ENCODE results near the gene CDC14B.

Gene CDC14B

GRCh38 chr9:96500696-96501632 lies 118.7 kb downstream of the CDC14B start:
- peak; percentile 28 for DNase-seq

- no peak for DNase-seq
These were observed 120.4 kb downstream of the CDC14B start for GRCh38 chr9:96499257-96499656.

GRCh38 chr9:96498796-96499195 lies 120.8 kb downstream of the CDC14B start:
- DNase-seq, result no peak

- DNase-seq, result no peak
These were observed 122.6 kb downstream of the CDC14B start for GRCh38 chr9:96497117-96497399.

- no peak for DNase-seq
These were observed 123.1 kb downstream of the CDC14B start for GRCh38 chr9:96496368-96497116.

- DNase-seq, result no peak
These were observed 124.3 kb downstream of the CDC14B start for GRCh38 chr9:96495341-96495740.

GRCh38 chr9:96494215-96494800 lies 125.3 kb downstream of the CDC14B start:
- no peak for DNase-seq

GRCh38 chr9:96493757-96494156 lies 125.9 kb downstream of the CDC14B start:
- peak; percentile 38 for DNase-seq

GRCh38 chr9:96492993-96493531 lies 126.6 kb downstream of the CDC14B start:
- DNase-seq, result peak; percentile 53

- DNase-seq, result peak; percentile 48
These were observed 127.6 kb downstream of the CDC14B start for GRCh38 chr9:96491880-96492525.

- DNase-seq, result peak; percentile 45
These were observed 128.4 kb downstream of the CDC14B start for GRCh38 chr9:96491079-96491879.

GRCh38 chr9:96490534-96491078 lies 129.0 kb downstream of the CDC14B start:
- DNase-seq, result peak; percentile 32

- no peak for DNase-seq
These were observed 130.1 kb downstream of the CDC14B start for GRCh38 chr9:96489482-96489979.

GRCh38 chr9:96487949-96488348 lies 131.7 kb downstream of the CDC14B start:
- DNase-seq, result peak; percentile 7

- DNase-seq, result no peak
These were observed 132.6 kb downstream of the CDC14B start for GRCh38 chr9:96487029-96487396.

- peak; percentile 52 for DNase-seq
These were observed 133.1 kb downstream of the CDC14B start for GRCh38 chr9:96486386-96487028.

- DNase-seq, result no peak
These were observed 134.4 kb downstream of the CDC14B start for GRCh38 chr9:96485280-96485679.

GRCh38 chr9:96484521-96484931 lies 135.1 kb downstream of the CDC14B start:
- DNase-seq, result no peak

- no peak for DNase-seq
These were observed 135.8 kb downstream of the CDC14B start for GRCh38 chr9:96483733-96484390.

GRCh38 chr9:96483197-96483596 lies 136.4 kb downstream of the CDC14B start:
- no peak for DNase-seq

All from islet precursor cell (in vitro differentiated cells).